Omental fat pad (tissue), 4 donors: ENCODE data around the gene RNF182. TPM values are rescaled to one million over a fixed set of nuclear protein-coding genes. Genes with fewer than 3 reads are reported as not detected.

Source experiments
- ATAC-seq: fragments of 150-250 bp; one replicate; pipeline ENCODE4 v1.9.1; 2016; ENCODE audit warnings: mild to moderate bottlenecking, moderate library complexity; ENCODE audit not compliant: low FRiP score
- DNase-seq: peaks from one replicate; pipeline ENCODE4 v3.0.0-alpha.2; 2019; ENCODE audit warnings: low spot score
- total RNA-seq, 4 donors: library from RNA; depleted of rRNA; stranded (reverse); fragments of >200 nt; gene quantifications; one replicate each; pipeline ENCODE4 v1.1.0, GENCODE V29; 2016
- TF ChIP-seq, protein P1 (sequence below), 3 donors: fragments of 450-650 bp; IDR thresholded peaks; one replicate each; pipeline ENCODE4 v1.5.1; 2016 to 2017; ENCODE audit warnings: antibody characterized with exemption in 3 of 3, mild to moderate bottlenecking in 3 of 3, moderate library complexity in 2 of 3

The RNF182 gene
- total RNA-seq, 4 donors from 2014 or later = 0.96 to 2.1 (median 1.9) TPM; not detected in 1

DNA sequence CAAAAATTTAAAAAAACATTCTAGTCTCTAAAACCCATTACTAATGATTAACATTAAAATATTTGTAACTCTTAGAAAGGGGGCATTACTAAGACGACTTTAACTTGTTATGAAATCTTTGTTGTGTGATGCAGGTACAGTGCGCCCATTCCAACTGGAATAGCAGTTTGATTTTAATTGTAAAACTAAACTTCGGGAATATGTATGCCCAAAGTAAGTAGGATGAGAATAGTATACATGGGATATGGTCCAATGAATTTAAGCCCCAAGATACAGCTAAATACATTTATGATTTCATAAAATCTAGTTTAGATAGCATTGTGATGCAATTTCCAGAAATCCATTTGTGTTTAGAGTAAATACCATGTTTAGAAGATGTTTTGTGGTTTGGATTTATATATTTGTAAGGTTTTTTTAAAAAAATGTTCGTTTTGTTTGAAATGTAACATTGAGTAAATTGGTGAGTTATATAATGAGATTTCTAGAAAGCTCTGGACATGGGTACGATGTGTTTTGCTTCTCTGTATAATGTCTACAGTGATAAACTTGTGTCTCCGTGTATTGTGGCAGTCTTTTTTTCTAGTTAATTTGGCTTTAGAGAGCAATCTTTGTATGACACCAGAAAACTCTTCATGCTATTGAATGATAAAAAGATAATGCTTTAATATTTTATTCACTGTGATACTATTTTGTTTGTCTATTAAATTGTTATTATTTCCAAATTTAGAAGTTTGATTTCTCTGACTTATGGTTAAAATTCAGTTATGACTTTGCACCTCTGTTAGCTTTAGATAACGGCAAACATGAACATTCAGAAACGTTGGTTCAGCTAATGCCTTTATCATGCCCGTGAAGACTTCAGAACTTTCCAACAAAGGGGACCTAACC, 54.8 kb downstream of the RNF182 start:
- DNase-seq (no peak), ATAC-seq (no peak)
- TF ChIP-seq, protein P1, sequence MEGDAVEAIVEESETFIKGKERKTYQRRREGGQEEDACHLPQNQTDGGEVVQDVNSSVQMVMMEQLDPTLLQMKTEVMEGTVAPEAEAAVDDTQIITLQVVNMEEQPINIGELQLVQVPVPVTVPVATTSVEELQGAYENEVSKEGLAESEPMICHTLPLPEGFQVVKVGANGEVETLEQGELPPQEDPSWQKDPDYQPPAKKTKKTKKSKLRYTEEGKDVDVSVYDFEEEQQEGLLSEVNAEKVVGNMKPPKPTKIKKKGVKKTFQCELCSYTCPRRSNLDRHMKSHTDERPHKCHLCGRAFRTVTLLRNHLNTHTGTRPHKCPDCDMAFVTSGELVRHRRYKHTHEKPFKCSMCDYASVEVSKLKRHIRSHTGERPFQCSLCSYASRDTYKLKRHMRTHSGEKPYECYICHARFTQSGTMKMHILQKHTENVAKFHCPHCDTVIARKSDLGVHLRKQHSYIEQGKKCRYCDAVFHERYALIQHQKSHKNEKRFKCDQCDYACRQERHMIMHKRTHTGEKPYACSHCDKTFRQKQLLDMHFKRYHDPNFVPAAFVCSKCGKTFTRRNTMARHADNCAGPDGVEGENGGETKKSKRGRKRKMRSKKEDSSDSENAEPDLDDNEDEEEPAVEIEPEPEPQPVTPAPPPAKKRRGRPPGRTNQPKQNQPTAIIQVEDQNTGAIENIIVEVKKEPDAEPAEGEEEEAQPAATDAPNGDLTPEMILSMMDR (IDR thresholded peaks at IDR 0.05) = no peak

DNA sequence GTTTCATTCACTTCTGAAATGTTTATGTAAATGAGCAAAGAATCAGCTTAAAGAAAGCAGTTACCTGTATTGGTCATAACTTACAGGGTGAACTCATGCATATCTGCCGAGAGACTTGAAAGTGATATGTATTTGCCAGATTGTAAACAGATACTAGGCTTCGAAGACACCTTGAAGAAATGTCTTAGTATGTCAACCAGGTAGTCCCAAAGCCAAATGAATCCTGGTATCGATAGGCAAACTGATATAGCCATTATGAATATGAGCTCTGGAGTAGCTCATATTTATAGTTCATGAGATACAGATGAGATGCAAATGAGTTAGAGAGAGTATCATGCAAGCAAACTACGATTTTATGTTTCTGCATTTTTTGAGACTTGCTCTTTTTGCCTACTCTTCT, 55.8 kb downstream of the RNF182 start:
- TF ChIP-seq, protein P1 (IDR thresholded peaks at IDR 0.05) = no peak
- ATAC-seq (no peak), DNase-seq (no peak)

DNA sequence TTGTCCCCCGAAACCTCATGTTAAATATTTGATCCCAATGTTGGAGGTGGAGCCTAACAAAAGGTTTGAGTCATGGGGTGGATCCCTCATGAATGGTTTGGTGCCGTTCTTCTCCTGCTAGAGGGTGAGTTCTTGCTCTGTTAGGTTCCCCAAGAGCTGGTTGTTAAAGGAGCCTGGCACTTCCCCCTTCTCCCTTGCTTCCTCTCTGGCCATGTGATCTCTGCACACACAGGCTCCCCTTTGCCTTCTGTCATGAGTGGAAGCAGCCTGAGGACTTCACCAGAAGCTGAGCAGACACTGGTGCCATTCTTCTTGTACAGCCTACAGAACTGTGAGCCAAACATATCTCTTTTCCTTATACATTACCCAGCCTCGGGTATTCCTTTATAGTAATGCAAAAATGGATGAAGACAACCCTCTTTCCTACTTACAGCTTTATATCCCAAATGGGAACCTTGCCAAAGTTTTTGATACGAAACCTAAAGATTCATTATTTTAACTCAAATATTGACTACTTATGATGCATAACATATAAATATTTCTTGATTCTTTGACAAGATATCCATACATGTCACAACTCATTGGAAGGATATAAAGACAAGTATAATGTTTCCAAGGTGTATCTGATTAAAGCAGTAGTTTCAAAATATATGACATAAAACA, 61.0 kb downstream of the RNF182 start:
- DNase-seq = no peak
- no peak for ATAC-seq
- TF ChIP-seq, protein P1 (IDR thresholded peaks at IDR 0.05) = no peak

DNA sequence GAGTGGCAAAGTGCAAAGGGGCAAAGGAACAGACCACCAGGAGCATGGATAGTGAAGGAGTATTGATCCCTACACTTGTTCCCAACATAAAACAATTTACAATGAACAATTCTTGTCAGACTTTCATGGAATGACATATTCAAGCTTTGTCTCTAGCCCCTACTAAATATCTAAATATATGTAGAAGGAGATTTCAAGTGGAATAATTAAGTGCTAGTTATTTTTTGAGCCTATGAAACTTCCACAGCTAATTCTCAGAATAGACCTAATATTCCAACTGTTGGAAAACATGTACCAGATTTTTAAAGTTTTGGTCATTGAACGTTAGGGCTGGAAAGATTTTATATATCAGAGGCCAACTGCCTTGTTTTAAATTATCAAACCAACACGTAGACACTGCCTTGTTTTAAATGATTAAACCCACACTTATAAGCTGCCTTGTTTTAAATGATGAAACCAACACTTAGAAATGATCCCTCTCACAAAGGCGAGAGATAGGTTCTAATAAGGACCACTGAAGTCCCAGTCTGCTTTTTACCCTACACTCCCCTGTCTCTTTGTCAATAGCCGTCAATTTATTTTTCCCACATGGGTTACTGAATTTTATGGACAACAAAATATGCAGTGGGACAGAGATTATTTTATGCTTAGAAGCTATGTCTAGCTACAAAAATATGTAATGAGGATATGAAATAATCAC, 62.1 kb downstream of the RNF182 start:
- TF ChIP-seq, protein P1 (IDR thresholded peaks at IDR 0.05) = no peak
- ATAC-seq (no peak), DNase-seq (no peak)

DNA sequence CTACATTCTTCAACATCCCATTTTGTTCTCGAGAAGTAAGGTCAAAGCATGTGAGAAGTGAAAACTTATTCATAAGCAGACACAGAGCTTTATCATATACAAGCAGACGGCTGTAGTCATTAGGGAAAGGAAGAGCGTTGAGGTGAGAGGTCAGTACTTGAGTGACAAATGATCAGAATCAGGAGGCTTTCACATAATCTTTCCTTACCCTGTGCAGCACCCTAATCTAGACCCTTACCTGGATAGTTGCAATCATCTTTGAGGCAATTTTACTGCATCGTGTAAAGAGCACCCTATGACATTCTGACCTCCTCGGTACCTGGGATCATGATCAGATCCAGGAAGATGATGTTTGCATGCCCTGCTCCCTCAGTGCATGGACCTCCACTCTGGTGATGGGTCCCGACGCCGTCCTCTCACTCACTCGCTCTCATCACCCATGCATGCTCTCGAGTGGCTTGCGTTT, 62.7 kb downstream of the RNF182 start:
- no peak for ATAC-seq
- TF ChIP-seq, protein P1 (IDR thresholded peaks at IDR 0.05) = no peak
- DNase-seq = no peak

DNA sequence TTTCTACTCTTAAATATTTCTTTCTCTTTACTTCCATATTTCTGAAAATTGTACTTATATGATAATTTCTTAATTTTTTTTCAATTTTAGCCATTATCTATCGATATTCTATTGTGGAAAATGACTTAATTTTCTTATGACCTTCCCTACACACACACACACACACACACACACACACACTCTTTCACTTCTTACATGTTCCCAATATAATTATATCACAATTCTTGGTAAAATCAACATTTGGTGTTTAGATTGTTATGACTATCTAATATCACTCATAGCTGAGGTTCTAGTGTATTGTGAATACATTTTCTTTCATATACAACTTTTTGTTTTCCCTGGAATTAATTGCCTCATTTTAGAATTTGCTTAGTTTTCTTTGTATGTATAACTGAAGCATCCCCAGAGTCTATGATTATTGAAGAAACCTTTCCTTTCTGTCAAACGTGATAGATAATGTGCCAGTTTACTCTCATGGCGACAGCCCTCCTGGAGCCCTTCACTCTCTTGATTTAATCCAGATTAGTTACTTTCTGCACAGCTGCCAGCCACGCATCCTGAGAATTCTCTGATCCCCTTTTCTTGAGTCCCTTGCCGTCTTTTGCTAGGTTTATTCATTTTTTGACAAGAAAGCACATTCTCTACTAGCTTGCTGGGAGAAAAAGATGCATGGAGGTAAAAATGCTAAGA, 63.4 kb downstream of the RNF182 start:
- no peak for DNase-seq
- ATAC-seq = no peak
- TF ChIP-seq, protein P1 (IDR thresholded peaks at IDR 0.05) = no peak
